GM12878 (cell line): ENCODE measurements around the gene HSPA12A. TPM values are rescaled to one million over a fixed set of nuclear protein-coding genes. Genes with fewer than 3 reads are reported as not detected.

Experiments
- ATAC-seq: fragments of 200-7000 bp; cut with Tn5 transposase; 3 replicates; pipeline ENCODE4 v1.9.1; 2020; ENCODE audit warnings: mild to moderate bottlenecking, moderate library complexity
- BruUV-seq: library from RNA; stranded (reverse); fragments of 400-500 nt; replicated peaks from 2 replicates; lab custom pipeline; 2021; lab: Mats Ljungman, UMichigan
- CTCF ChIA-PET: fragments of 300-600 bp; sonication (Branson Sonifier 250); formaldehyde crosslinking; extraction: SDS; loops from one replicate; lab custom pipeline; 2021; ENCODE audit warnings: inconsistent platforms; lab: Yijun Ruan, JAX
- POLR2A ChIA-PET: fragments of 350-600 bp; formaldehyde crosslinking; extraction: SDS; loops from one replicate; lab custom pipeline; 2021; ENCODE audit warnings: inconsistent platforms; lab: Charles Lee
- RAD21 ChIA-PET: fragments of 300-600 bp; sonication (Branson Sonifier 250); formaldehyde crosslinking; loops from one replicate; lab custom pipeline; 2023; ENCODE audit warnings: antibody characterized with exemption; ENCODE audit not compliant: unreplicated experiment; lab: Charles Lee
- SMC1A ChIA-PET: fragments of 300-600 bp; sonication (Branson Sonifier 250); formaldehyde crosslinking; loops from one replicate; lab custom pipeline; 2023; ENCODE audit not compliant: unreplicated experiment, uncharacterized antibody; lab: Charles Lee
- DNase-seq: peaks from one replicate; pipeline ENCODE4 v3.0.0-alpha.2; 2011; ENCODE audit warnings: low read depth, low spot score
- FAIRE-seq: peaks from 3 replicates; lab custom pipeline; 2011; peaks lifted over from hg19 to GRCh38; lab: Jason Lieb, UNC
- H2AFZ ChIP-seq: 2 replicates; pipeline ENCODE4 v1.6.0; 2011; ENCODE audit warnings: low read depth, low read length, control low read depth; ENCODE audit not compliant: control insufficient read depth
- H3K27ac ChIP-seq: 2 replicates; pipeline ENCODE4 v1.5.1; 2011; ENCODE audit warnings: control low read depth; ENCODE audit not compliant: control insufficient read depth, insufficient read depth
- H3K27me3 ChIP-seq, 2 experiments: replicated peaks in 1 of 2; 2 replicates each; pipeline versions ENCODE4 v1.6.0 to v1.6.1; 2011; ENCODE audit warnings: low read length in 1 of 2; ENCODE audit not compliant: control insufficient read depth in 2 of 2, insufficient read depth in 2 of 2
- H3K36me3 ChIP-seq, 2 experiments: 2 replicates each; pipeline ENCODE4 v1.5.1; 2011; ENCODE audit warnings: low read length in 1 of 2; ENCODE audit not compliant: control insufficient read depth in 2 of 2, insufficient read depth in 2 of 2
- H3K4me1 ChIP-seq: 2 replicates; pipeline ENCODE4 v1.6.1; 2011; ENCODE audit warnings: mild to moderate bottlenecking, low read length, moderate library complexity, mixed read lengths; ENCODE audit not compliant: control insufficient read depth, insufficient read depth
- H3K4me2 ChIP-seq: 2 replicates; pipeline ENCODE4 v1.6.0; 2011; ENCODE audit warnings: control low read depth; ENCODE audit not compliant: control insufficient read depth, insufficient read depth
- H3K4me3 ChIP-seq: fragments of 200-600 bp; sonication (generic); 2 replicates; pipeline ENCODE4 v1.5.1; 2016
- H3K79me2 ChIP-seq: 2 replicates; pipeline ENCODE4 v1.6.0; 2011; ENCODE audit warnings: low read length; ENCODE audit not compliant: control insufficient read depth, insufficient read depth
- H3K9ac ChIP-seq: 2 replicates; pipeline ENCODE4 v1.8.0; 2011; ENCODE audit warnings: low read length, control low read depth, mixed read lengths; ENCODE audit not compliant: control insufficient read depth, insufficient read depth
- H3K9me3 ChIP-seq: replicated peaks from 3 replicates; pipeline ENCODE4 v1.5.1; 2011; ENCODE audit warnings: mild to moderate bottlenecking, low read length; ENCODE audit not compliant: control insufficient read depth, insufficient read depth
- H4K20me1 ChIP-seq: 2 replicates; pipeline ENCODE4 v1.6.0; 2011; ENCODE audit not compliant: control insufficient read depth, insufficient read depth
- HDAC6 ChIP-seq: fragments of 200-600 bp; sonication (generic); IDR thresholded peaks from one replicate; pipeline ENCODE4 v1.8.0; 2017; ENCODE audit warnings: antibody characterized with exemption; ENCODE audit not compliant: unreplicated experiment
- IKZF1 ChIP-seq: fragments of 450-650 bp; conservative IDR thresholded peaks from 2 replicates; pipeline ENCODE4 v1.6.1; 2017; ENCODE audit warnings: antibody characterized with exemption, mild to moderate bottlenecking
- ZNF384 ChIP-seq: IDR thresholded peaks from 2 replicates; pipeline ENCODE4 v1.6.1; 2012; ENCODE audit warnings: low read depth, mild to moderate bottlenecking, low read length, improper control_type of control experiment, borderline replicate concordance
- WGBS: methylation state at CpG from one replicate; pipeline ENCODE4 v1.1.6; 2016; ENCODE audit warnings: low lambda C conversion rate; ENCODE audit not compliant: insufficient replicate concordance, insufficient coverage; ENCODE audit errors: missing lambda C conversion rate; 5-methylcytosine and 5-hydroxymethylcytosine counted together
- in situ Hi-C: fragments of 300-500 bp; cut with MboI; formaldehyde crosslinking; loops from 9 replicates; pipeline ENCODE4 v1.14.3; 2018; ENCODE audit warnings: mixed read lengths
- intact Hi-C: fragments of 100-400 bp; cut with micrococcal nuclease; formaldehyde crosslinking; loops from one replicate; pipeline ENCODE4 v1.14.2; 2022; ENCODE audit not compliant: unreplicated experiment
- polyA plus RNA-seq, 11 experiments: library from polyadenylated mRNA; depleted of rRNA in 4 of 11; unstranded in 6 of 11; stranded (reverse) in 5 of 11; fragments of >200 nt; fragmentation: Nextera tagmentation in 4 of 11; fragmentation: Illumina TruSeq in 1 of 11; extraction: Ambion mirVana in 4 of 11; extraction: Trizol in 1 of 11; gene quantifications; 1 replicate in 1 of 11; 2 replicates in 10 of 11; pipeline versions ENCODE4 v1.2.1 to v1.2.3, GENCODE V29; 2011 to 2016; ENCODE audit warnings: inconsistent platforms in 2 of 11, missing spikeins in 2 of 11, low read depth in 1 of 11
- total RNA-seq, 4 experiments: library from RNA; depleted of rRNA in 3 of 4; stranded (reverse); fragments of >200 nt in 3 of 4; fragmentation: Illumina TruSeq in 1 of 4; extraction: Trizol in 1 of 4; gene quantifications; 2 replicates each; pipeline versions ENCODE4 v1.2.1 to v1.2.3, GENCODE V29; 2013 to 2021
- TF ChIP-seq, protein P1 (sequence below): fragments of 450-650 bp; IDR thresholded peaks from 2 replicates; pipeline ENCODE4 v1.6.1; 2016; ENCODE audit warnings: mild to moderate bottlenecking
- TF ChIP-seq, protein P2 (sequence below): fragments of 450-650 bp; IDR thresholded peaks from 2 replicates; pipeline ENCODE4 v1.6.1; 2017; ENCODE audit warnings: mild to moderate bottlenecking, moderate library complexity

Gene HSPA12A
- total and polyA plus RNA-seq, 10 of the 15 experiments (the other 5 are each of a cell fraction or from before 2014, with no cell fraction given) = 0.90 to 20.2 (median 2.8) TPM

DNA sequence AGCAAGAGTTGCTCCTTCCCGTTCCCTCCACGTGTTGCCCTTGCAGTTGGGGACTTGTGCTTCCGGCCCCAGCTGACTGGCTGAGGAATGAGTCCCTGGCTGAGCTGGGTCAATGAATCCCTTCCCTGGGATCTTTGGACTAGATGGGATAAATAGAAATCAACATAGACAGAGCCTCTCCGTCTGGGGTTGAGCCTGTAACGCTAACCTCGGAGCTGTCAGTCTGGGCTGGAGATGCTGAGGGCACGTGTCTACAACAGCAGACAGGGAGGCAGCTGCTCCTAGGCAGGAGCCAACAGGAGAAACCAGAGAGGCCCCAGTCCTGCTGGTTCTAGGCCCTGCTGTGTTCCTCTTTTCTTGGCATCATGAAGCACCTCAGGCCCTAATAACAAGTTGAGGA lies 42.3 kb upstream of the HSPA12A start:
- FAIRE-seq = no peak
- BruUV-seq = no TSS peak

More for the DNA sequence above, 42.3 kb upstream of the HSPA12A start:
- DNase-seq = no peak
- intact Hi-C loops = no loop called here
- 35% methylated on average over 7 of the region's 7 CpGs for WGBS
- in situ Hi-C loops = loop anchor here (10.0 kb wide), 1 partner anchor 100 kb away; no protein-coding TSS in a partner anchor
- no peaks in the 10 kb centered on the region for H3K79me2 ChIP-seq
- RAD21 ChIA-PET = no interaction called here
- SMC1A ChIA-PET = no interaction called here
- H3K4me3 ChIP-seq = no peak overlapping the region
- no peaks in the 10 kb centered on the region for H3K27me3 ChIP-seq
- no peak overlapping the region for H3K4me2 ChIP-seq
- POLR2A ChIA-PET = no interaction called here
- no peak overlapping the region for H3K27ac ChIP-seq
- TF ChIP-seq HDAC6 (no peak), ZNF384 (no peak), IKZF1 (no peak)
- TF ChIP-seq, protein P1, sequence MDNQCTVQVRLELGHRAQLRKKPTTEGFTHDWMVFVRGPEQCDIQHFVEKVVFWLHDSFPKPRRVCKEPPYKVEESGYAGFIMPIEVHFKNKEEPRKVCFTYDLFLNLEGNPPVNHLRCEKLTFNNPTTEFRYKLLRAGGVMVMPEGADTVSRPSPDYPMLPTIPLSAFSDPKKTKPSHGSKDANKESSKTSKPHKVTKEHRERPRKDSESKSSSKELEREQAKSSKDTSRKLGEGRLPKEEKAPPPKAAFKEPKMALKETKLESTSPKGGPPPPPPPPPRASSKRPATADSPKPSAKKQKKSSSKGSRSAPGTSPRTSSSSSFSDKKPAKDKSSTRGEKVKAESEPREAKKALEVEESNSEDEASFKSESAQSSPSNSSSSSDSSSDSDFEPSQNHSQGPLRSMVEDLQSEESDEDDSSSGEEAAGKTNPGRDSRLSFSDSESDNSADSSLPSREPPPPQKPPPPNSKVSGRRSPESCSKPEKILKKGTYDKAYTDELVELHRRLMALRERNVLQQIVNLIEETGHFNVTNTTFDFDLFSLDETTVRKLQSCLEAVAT = no peak
- TF ChIP-seq, protein P2, sequence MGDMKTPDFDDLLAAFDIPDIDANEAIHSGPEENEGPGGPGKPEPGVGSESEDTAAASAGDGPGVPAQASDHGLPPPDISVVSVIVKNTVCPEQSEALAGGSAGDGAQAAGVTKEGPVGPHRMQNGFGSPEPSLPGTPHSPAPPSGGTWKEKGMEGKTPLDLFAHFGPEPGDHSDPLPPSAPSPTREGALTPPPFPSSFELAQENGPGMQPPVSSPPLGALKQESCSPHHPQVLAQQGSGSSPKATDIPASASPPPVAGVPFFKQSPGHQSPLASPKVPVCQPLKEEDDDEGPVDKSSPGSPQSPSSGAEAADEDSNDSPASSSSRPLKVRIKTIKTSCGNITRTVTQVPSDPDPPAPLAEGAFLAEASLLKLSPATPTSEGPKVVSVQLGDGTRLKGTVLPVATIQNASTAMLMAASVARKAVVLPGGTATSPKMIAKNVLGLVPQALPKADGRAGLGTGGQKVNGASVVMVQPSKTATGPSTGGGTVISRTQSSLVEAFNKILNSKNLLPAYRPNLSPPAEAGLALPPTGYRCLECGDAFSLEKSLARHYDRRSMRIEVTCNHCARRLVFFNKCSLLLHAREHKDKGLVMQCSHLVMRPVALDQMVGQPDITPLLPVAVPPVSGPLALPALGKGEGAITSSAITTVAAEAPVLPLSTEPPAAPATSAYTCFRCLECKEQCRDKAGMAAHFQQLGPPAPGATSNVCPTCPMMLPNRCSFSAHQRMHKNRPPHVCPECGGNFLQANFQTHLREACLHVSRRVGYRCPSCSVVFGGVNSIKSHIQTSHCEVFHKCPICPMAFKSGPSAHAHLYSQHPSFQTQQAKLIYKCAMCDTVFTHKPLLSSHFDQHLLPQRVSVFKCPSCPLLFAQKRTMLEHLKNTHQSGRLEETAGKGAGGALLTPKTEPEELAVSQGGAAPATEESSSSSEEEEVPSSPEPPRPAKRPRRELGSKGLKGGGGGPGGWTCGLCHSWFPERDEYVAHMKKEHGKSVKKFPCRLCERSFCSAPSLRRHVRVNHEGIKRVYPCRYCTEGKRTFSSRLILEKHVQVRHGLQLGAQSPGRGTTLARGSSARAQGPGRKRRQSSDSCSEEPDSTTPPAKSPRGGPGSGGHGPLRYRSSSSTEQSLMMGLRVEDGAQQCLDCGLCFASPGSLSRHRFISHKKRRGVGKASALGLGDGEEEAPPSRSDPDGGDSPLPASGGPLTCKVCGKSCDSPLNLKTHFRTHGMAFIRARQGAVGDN = no peak
- no peaks in the 10 kb centered on the region for H3K9me3 ChIP-seq
- H3K4me1 ChIP-seq = peaks cover 3% of the 10 kb centered on the region; the same call in 1 of the 2 replicates
- ATAC-seq = no peak
- H3K36me3 ChIP-seq = no peaks in the 10 kb centered on the region
- no peak overlapping the region for H3K9ac ChIP-seq
- CTCF ChIA-PET = no interaction called here
- H2AFZ ChIP-seq = no peak overlapping the region
- no peaks in the 10 kb centered on the region for H4K20me1 ChIP-seq
